ENCODE results near the gene PTBP1. TPM values are rescaled to one million over a fixed set of nuclear protein-coding genes. Genes with fewer than 3 reads are reported as not detected.

PTBP1 gene
- total RNA-seq (2014; rRNA removed; shearing (Covaris generic); ENCODE audit: low replicate concordance), result 197 and 260 TPM in 2 replicates

DNA sequence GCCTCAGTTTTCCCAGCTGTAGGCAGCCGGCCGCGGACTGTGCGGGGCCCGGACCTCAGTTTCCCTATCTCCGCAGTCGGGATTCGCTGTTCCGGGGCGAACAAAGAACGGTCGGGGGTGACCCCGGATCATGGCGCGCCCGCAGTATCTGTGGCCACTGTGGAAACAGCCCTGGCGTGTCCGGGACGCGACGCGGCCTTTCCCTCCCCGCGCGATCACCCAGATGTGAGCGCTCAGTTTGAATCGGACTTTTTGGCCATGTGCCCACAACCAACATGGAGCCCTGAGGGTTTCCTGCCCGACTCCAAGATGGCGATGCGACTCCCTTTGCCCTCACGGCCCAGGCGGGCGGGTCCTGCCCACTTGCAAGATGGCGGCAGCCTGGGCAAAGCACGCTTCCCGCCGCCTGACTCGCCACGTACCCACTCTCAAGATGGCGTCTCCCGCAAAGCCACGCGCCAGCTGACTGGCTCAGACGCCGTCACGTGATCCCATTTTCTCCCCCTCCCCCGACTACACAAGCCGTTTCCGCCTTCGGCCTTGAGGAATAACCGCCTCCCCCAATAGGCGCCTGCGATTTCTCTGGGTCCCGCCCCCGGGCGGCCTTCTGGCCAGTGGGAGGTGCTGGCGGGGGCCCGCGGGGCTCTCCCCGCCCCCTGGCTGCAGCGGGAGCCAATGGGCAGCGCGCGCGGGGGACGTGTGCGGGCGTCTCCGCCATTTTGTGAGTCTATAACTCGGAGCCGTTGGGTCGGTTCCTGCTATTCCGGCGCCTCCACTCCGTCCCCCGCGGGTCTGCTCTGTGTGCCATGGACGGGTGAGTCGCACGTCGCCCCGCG, at the start of gene PTBP1:
PTBP1 (plus strand) TSS at position 761 of the 836 bp plus-strand sequence; CDS start at position 807, 46 bp downstream.
- peak; percentile 98 for DNase-seq
- peaks cover 37% of the 10 kb centered on the region for H3K36me3 ChIP-seq
- no peaks in the 10 kb centered on the region for H3K9me3 ChIP-seq
- peak within 1 kb of the TSS; percentile 80 for H3K4me3 ChIP-seq
- H3K27me3 ChIP-seq, result no peaks in the 10 kb centered on the region

DNA sequence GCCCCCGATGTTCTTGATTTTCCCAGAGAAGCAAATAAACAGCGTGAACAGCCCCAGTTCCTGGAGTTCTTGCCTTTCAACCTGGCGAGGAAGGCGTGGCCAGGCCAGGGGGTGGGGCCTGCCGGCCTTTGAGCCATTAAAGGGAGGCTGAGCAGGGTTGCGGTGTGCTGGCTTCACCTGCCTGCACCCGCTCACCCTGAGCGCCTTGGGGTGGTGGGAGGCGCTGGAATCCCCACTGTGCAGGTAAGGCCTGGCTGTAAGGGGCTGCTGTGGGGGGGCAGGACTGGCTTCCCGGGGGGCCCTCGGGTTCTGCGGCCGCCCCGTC, 49.0 kb upstream of the PTBP1 start:
- no peak overlapping the region for H3K4me3 ChIP-seq
- DNase-seq, result no peak
- H3K27me3 ChIP-seq, result no peaks in the 10 kb centered on the region
- H3K36me3 ChIP-seq, result no peaks in the 10 kb centered on the region
- no peaks in the 10 kb centered on the region for H3K9me3 ChIP-seq

DNA sequence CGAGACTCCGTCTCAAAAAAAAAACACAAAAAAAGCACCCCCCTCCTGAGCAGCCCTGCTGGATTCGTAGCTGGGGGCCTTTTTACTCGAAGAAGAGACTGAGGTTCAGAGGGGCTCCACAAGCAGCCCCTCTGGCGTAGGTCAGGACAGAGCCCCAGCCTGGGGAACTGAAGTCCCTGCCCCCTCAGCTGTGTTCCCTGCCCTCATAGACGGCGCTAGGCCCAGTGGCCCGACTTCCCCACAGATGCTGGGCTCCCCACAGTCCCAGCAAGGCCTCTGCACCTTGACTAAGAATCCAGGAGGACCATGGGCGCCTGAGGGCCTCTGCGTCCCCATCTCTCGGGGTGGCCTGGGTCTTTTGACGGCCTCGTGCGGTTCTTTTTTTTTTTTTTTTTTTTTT, 47.4 kb upstream of the PTBP1 start:
- Histone ChIP-seq H3K27me3 (no peaks in the 10 kb centered on the region), H3K4me3 (no peak overlapping the region), H3K36me3 (no peaks in the 10 kb centered on the region), H3K9me3 (no peaks in the 10 kb centered on the region)
- DNase-seq, result no peak

DNA sequence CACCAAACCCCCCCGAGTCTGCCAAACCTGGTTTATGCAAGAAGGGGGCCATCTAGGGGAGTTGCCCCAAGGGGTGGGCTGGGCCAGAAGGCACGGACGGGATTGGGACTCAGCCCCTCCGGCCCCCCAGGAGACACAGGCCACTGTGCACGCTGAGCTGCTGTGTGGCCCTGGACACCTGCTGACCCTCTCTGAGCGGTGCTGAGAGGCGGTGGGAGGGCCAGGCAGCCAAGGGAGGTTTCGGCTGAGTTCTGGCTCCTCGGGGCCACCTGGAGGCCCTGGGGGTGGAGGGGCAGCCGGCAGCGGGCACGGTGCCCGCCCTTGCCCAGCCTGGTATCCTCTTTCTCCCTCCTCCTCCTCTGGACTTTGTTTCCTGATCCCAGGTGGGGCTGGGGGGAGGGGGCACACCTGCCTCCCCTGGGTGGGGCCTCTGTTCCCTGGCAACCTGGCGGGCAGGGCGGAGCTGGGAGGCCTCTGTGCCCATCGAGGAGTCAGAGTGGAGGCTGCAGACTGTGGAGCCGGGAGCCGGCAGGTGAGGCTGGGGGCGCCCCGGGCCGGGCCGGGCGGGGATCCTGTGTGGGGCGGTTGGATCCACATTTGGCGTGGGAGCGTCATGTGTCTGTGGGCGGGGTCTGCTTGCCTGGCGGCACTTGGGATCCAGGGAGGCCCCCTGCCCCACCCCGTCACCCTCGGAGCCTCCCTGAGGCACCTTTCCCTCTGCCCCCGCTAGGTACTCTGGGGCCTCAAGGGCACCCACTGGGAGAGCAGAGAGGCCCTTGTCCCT, 46.4 kb upstream of the PTBP1 start, which contains the start of gene MISP:
MISP (plus strand) TSS at position 473 of the 784 bp plus-strand sequence. CDS start 5,835 bp downstream, outside the sequence.
- Histone ChIP-seq H3K27me3 (no peaks in the 10 kb centered on the region), H3K4me3 (no peak within 1 kb of the TSS), H3K9me3 (no peaks in the 10 kb centered on the region), H3K36me3 (no peaks in the 10 kb centered on the region)
- DNase-seq, result no peak

DNA sequence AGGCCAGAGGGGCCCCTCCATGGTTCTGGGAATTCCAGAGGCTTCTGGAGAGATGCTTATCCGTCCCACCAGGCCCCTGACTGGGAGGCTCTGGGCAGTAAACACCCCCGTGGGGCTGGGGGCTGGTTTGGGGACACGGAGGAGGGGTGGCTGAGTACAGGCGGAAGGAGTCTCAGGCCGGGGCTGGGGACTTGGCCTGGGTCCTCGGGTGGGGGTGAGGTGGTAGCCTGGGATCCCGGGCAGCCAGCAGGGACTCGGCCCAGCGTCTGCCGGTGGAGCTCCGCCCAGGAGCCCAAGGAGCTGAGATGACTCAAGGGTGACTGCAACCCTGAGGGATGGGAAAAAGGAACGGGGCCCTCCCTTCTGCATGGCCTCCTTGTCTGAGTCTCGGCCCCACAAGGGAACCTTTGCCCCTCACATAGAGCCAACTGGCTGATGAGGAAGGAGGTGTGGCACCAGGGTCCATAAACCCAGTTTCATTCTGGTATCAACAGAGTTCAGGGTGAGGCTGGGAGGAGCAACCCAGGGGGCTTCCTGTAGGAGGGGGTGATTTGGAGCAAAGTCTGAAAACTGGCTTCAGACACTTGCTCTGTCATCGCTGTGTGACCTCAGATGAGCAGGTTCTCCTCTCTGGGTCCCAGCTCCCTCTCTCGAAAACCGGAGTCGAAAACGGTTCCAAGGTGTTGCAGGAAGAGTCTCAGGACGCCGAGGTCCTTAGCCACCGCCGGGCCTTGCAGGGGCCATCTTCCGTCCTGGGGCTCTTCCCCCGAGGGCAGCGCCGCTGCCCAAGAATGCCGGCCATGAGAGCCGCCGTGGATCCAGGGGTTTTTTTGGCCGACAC, 45.5 kb upstream of the PTBP1 start:
- peak; percentile 82 for DNase-seq
- Histone ChIP-seq H3K4me3 (no peak overlapping the region), H3K9me3 (no peaks in the 10 kb centered on the region), H3K27me3 (no peaks in the 10 kb centered on the region), H3K36me3 (no peaks in the 10 kb centered on the region)

DNA sequence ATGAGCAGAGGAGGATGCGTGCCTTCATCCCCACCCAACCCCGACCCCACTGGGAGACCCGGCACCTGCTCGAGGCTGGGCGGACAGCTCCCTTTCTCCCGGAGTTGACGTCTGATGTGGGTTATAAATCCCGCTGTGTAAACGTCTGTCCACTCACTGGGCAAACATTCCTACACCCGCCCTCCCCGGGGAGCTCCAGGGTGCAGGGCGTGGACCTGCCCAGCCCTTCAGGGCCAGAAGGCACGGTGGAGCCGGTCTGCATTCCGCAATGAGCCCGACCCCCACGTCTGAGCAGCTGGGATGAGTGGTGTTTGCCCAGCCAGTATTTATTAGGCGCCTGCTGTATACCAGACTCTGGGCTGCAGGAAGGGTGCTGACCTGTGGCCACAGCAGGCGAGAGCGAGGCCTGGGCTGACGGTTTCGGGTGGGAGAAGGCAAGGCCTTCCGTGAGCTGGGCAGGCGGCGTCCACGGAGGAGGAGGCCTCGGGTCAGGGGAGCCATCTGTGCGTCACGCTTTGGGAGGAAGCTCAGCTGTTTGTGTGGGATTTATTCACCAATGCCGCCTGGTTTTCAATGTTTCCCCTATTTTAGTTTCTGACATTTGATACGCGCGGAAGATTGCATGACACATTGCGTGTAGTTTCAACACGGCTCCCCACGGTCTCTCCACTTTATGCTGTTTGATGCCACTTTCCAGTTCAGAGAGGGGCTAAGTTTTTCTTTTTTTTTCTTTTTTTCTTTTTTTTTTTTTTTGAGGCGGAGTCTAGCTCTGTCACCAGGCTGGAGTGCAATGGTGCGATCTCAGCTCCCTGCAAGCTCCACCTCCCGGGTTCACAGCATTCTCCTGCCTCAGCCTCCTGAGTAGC, 44.4 kb upstream of the PTBP1 start:
- H3K27me3 ChIP-seq, result no peaks in the 10 kb centered on the region
- peak; percentile 50 for DNase-seq
- H3K9me3 ChIP-seq, result no peaks in the 10 kb centered on the region
- H3K36me3 ChIP-seq, result no peaks in the 10 kb centered on the region
- H3K4me3 ChIP-seq, result no peak overlapping the region

DNA sequence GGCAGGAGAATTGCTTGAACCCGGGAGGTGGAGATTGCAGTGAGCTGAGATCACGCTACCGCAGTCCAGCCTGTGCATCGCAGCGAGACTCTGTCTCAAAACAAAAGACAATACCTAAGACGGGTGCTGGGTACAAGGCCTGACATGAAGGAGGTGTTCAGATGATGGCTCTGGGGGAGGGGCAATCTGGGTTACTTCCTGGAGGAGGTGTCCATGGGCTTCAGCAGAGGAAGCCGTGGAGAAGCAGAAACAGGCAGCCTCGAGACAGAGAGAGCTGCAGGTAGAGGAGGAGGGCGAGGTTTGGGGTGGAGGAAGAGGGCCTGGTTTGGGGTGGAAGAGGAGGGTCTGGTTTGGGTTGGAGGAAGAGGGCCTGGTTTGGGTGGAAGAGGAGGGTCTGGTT, 42.7 kb upstream of the PTBP1 start:
- Histone ChIP-seq H3K27me3 (no peaks in the 10 kb centered on the region), H3K9me3 (no peaks in the 10 kb centered on the region), H3K36me3 (no peaks in the 10 kb centered on the region), H3K4me3 (no peak overlapping the region)
- no peak for DNase-seq

DNA sequence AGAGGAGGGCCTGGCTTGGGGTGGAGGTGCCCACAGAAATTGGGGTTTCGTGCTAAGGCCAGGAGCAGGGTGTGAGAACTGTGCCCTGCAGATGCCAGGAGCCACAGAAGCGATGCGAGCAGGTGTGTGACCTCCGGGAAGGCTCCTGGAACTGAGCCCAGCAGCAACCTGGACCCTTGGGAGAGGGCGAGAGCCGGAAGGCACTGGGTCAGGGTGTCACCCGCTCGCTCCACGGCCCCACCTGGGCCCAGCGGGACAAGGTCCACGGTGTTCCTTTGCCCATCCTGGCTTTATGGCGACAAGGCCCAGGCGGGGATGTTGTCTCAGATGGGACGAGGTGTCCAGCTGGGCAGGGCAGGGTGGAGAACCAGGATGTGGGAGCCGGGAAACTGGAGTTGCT, 42.2 kb upstream of the PTBP1 start:
- Histone ChIP-seq H3K27me3 (no peaks in the 10 kb centered on the region), H3K4me3 (no peak overlapping the region), H3K36me3 (no peaks in the 10 kb centered on the region), H3K9me3 (no peaks in the 10 kb centered on the region)
- no peak for DNase-seq

DNA sequence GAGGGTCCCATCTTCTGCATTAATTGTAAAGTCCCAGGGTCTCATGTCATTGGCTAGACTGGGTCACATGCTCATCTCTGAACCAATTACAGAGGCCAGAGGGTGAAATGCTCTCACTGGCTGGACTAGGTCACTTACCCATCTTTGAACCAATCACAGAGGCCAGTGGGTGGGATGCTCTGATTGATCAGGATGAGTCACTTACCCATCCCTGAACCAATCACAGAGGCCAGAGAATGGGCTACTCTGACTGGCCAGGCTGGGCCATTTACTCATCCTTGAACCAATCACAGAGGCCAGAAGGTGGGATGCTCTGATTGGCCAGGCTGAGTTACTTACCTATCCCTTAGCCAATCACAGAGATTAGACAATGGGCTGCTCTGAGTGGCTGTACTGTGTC, 41.0 kb upstream of the PTBP1 start:
- no peaks in the 10 kb centered on the region for H3K36me3 ChIP-seq
- peak; percentile 48 for DNase-seq
- no peak overlapping the region for H3K4me3 ChIP-seq
- H3K9me3 ChIP-seq, result no peaks in the 10 kb centered on the region
- H3K27me3 ChIP-seq, result no peaks in the 10 kb centered on the region

DNA sequence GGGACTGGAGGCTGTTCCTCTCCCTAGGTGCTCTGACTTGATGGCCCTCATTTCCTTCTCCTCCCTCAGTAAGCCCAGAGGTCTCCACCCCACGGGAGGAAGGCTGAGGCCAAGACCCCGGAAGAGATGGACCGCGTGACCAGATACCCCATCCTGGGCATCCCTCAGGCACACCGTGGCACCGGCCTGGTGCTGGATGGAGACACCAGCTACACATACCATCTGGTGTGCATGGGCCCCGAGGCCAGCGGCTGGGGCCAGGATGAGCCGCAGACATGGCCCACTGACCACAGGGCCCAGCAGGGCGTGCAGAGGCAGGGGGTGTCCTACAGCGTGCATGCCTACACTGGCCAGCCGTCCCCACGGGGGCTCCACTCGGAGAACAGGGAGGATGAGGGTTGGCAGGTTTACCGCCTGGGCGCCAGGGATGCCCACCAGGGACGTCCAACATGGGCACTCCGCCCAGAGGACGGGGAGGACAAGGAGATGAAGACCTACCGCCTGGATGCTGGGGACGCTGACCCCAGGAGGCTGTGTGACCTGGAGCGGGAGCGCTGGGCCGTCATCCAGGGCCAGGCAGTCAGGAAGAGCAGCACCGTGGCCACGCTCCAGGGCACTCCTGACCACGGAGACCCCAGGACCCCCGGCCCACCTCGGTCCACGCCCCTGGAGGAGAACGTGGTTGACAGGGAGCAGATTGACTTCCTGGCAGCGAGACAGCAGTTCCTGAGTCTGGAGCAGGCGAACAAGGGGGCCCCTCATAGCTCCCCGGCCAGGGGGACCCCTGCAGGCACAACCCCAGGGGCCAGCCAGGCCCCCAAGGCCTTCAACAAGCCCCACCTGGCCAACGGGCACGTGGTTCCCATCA, 40.2 kb upstream of the PTBP1 start:
- DNase-seq, result no peak
- H3K27me3 ChIP-seq, result no peaks in the 10 kb centered on the region
- H3K9me3 ChIP-seq, result no peaks in the 10 kb centered on the region
- H3K4me3 ChIP-seq, result no peak overlapping the region
- no peaks in the 10 kb centered on the region for H3K36me3 ChIP-seq

DNA sequence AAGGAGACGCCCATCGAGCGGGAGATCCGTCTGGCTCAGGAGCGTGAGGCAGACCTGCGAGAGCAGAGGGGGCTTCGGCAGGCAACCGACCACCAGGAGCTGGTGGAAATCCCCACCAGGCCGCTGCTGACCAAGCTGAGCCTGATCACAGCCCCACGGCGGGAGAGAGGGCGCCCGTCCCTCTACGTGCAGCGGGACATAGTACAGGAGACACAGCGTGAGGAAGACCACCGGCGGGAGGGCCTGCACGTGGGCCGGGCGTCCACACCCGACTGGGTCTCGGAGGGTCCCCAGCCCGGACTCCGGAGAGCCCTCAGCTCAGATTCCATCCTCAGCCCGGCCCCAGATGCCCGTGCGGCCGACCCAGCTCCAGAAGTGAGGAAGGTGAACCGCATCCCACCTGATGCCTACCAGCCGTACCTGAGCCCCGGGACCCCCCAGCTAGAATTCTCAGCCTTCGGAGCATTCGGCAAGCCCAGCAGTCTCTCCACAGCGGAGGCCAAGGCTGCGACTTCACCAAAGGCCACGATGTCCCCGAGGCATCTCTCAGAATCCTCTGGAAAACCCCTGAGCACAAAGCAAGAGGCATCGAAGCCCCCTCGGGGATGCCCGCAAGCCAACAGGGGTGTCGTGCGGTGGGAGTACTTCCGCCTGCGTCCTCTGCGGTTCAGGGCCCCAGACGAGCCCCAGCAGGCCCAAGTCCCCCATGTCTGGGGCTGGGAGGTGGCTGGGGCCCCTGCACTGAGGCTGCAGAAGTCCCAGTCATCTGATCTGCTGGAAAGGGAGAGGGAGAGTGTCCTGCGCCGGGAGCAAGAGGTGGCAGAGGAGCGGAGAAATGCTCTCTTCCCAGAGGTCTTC, 39.2 kb upstream of the PTBP1 start:
- Histone ChIP-seq H3K9me3 (no peaks in the 10 kb centered on the region), H3K36me3 (no peaks in the 10 kb centered on the region), H3K4me3 (no peak overlapping the region), H3K27me3 (no peaks in the 10 kb centered on the region)
- DNase-seq, result no peak

DNA sequence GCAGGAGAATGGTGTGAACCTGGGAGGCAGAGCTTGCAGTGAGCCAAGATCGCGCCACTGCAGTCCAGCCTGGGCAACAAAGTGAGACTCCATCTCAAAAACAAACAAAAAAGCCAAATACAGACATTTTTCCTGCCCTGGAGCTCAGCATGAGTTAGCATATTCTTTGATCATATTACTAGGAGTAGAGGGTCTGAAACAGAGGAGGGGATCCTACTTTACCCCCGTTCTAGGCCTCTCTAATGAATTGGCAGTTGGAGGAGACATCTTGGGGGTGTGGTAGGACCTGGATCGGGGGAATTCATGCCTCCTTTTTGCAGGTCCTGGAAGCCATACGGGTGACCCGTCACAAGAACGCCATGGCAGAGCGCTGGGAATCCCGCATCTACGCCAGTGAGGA, 34.1 kb upstream of the PTBP1 start:
- Histone ChIP-seq H3K4me3 (no peak overlapping the region), H3K9me3 (no peaks in the 10 kb centered on the region), H3K27me3 (no peaks in the 10 kb centered on the region), H3K36me3 (no peaks in the 10 kb centered on the region)
- DNase-seq, result no peak

DNA sequence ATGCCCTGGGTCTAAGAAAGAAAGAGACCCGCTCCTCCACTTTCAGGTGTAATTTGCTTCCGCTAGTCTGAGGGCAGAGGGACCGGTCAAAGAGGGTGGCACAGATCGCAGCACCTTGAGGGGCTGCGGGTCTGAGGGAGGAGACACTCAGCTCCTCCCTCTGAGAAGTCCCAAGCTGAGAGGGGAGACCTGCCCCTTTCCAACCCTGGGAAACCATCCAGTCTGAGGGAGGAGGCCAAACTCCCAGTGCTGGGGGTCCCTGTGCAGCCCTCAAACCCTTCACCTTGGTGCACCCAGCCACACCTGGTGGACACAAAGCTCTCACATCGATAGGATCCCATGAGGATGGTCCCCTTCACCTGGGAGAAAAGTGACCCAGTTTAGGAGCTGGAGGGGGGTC, 33.4 kb upstream of the PTBP1 start:
- H3K4me3 ChIP-seq, result no peak overlapping the region
- H3K36me3 ChIP-seq, result no peaks in the 10 kb centered on the region
- H3K27me3 ChIP-seq, result no peaks in the 10 kb centered on the region
- no peak for DNase-seq
- H3K9me3 ChIP-seq, result no peaks in the 10 kb centered on the region

DNA sequence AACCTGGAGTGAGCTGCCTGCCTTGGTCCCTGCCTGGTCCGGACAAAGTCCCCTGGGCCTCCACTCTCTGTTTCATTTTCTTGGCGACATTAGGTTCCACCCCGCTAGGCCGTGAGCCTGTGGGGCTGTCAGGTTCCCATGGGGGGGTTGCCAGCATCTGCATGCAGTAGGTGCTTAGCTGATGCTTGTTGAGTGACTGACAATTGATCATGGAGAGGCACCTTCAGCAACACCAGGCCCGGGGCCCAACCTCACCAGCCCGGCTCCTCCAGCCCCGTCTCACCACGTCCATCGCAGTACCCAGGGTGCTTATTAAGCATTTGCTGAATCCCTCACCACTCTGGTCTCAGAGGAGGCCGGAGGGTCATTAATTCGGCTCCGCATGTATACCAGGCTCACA, 33.0 kb upstream of the PTBP1 start:
- no peak for DNase-seq
- H3K9me3 ChIP-seq, result no peaks in the 10 kb centered on the region

More for the DNA sequence above, 33.0 kb upstream of the PTBP1 start:
- H3K4me3 ChIP-seq, result no peak overlapping the region
- H3K36me3 ChIP-seq, result no peaks in the 10 kb centered on the region
- H3K27me3 ChIP-seq, result no peaks in the 10 kb centered on the region
